Neuron (in vitro differentiated cells): ENCODE results near the gene ECPAS.
"Not testable (repeated sequence)": the region's sequence is repeated elsewhere in the genome, so short reads cannot be mapped to it uniquely, and the experiment has no call there.

Experiments
- H2AFZ ChIP-seq: one replicate; pipeline ENCODE4 v1.6.1; 2013; ENCODE audit warnings: low read depth, mild to moderate bottlenecking, inconsistent platforms, low read length, moderate library complexity
- H3K27me3 ChIP-seq: one replicate; pipeline ENCODE4 v1.6.1; 2013; ENCODE audit warnings: low read length; ENCODE audit not compliant: insufficient read depth
- H3K36me3 ChIP-seq: one replicate; pipeline ENCODE4 v1.6.1; 2013; ENCODE audit warnings: low read length; ENCODE audit not compliant: insufficient read depth
- H3K4me1 ChIP-seq: one replicate; pipeline ENCODE4 v1.6.1; 2013; ENCODE audit warnings: low read length; ENCODE audit not compliant: insufficient read depth
- H3K4me3 ChIP-seq: 2 replicates; pipeline ENCODE4 v1.5.1; 2013; ENCODE audit warnings: mild to moderate bottlenecking, low read length, moderate library complexity
- H3K9me3 ChIP-seq: one replicate; pipeline ENCODE4 v1.6.1; 2013; ENCODE audit warnings: low read length

Gene ECPAS

DNA sequence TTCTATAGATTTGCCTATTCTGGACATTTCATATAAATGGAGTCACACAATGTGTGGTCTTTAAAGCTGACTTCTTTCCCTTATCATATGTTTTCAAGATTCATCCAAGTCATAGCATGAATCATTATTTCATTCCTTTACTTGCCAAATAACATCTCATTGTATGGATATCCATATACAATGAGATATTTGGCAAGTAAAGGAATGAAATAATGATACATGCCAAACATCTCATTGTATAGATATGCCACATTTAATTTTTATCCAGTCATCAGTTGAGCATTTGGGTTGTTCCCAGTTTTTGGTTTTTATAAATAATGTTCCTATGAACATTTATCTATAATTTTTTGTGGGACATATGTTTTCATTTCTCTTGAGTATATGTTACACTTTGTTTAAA lies 133.6 kb downstream of the ECPAS start:
- Histone ChIP-seq H3K36me3 (no peaks in the 10 kb centered on the region), H3K4me3 (no peak overlapping the region), H2AFZ (no peak overlapping the region), H3K4me1 (no peaks in the 10 kb centered on the region), H3K27me3 (no peaks in the 10 kb centered on the region), H3K9me3 (no peaks in the 10 kb centered on the region)

GRCh38 chr9:111349766-111350165 lies 134.4 kb downstream of the ECPAS start:
- H3K27me3 ChIP-seq, result no peaks in the 10 kb centered on the region
- H3K36me3 ChIP-seq, result no peaks in the 10 kb centered on the region
- no peak overlapping the region for H3K4me3 ChIP-seq
- H3K9me3 ChIP-seq, result no peaks in the 10 kb centered on the region
- H2AFZ ChIP-seq, result no peak overlapping the region
- H3K4me1 ChIP-seq, result no peaks in the 10 kb centered on the region

DNA sequence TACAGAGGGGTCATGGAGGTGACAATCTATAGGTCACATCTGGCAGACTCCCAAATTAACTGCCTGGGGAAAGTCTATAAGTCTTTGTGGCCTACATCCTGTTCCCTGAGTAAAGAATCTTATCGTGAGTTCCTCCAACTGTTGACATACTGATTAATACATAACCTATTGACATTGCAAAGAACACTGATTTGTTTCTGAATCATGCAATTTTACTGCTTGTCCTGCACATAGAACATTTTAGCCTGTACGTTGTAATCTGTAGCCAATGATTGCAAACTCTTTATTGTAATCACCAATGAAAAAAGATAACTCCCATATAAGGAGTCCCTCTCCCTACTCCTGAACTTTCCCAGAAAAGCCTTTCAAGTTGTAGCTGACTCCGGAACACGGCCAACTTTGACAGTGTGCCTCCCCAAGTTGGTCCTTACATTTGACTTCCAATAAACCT lies 135.3 kb downstream of the ECPAS start:
- no peak overlapping the region for H3K4me3 ChIP-seq

DNA sequence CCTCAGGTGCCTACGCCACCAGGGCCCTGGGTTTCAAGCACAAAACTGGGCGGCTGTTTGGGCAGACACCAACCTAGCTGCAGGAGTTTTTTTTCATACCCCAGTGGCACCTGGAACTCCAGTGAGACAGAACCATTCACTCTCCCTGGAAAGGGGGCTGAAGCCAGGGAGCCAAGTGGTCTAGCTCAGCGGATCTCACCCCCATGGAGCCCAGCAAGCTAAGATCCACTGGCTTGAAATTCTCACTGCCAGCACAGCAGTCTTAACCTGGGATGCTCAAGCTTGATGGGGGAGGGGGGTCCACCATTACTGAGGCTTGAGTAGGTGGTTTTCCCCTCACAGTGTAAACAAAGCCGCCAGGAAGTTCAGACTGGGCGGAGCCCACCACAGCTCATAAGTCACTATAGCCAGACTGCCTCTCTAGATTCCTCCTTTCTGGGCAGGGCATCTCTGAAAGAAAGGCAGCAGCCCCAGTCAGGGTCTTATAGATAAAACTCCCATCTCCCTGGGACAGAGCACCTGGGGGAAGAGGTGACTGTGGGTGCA lies 149.8 kb downstream of the ECPAS start:
- not testable (repeated sequence) for H2AFZ ChIP-seq, H3K9me3 ChIP-seq, H3K27me3 ChIP-seq, H3K4me1 ChIP-seq, H3K36me3 ChIP-seq, H3K4me3 ChIP-seq

More for the DNA sequence above, 135.3 kb downstream of the ECPAS start:
- no peaks in the 10 kb centered on the region for H3K4me1 ChIP-seq
- H3K9me3 ChIP-seq, result no peaks in the 10 kb centered on the region
- H3K36me3 ChIP-seq, result no peaks in the 10 kb centered on the region
- no peaks in the 10 kb centered on the region for H3K27me3 ChIP-seq
- no peak overlapping the region for H2AFZ ChIP-seq

- Histone ChIP-seq H2AFZ (no peak within 1 kb of the TSS), H3K4me1 (no peaks in the 10 kb centered on the region), H3K4me3 (no peak within 1 kb of the TSS), H3K27me3 (no peaks in the 10 kb centered on the region), H3K9me3 (no peaks in the 10 kb centered on the region), H3K36me3 (no peaks in the 10 kb centered on the region)
These were observed 154.1 kb downstream of the ECPAS start, which contains the start of gene OR2K2 for GRCh38 chr9:111330124-111330523. TSS of gene OR2K2 (minus strand) at chr9:111330224. CDS start at chr9:111328433, 1,791 bp downstream.

DNA sequence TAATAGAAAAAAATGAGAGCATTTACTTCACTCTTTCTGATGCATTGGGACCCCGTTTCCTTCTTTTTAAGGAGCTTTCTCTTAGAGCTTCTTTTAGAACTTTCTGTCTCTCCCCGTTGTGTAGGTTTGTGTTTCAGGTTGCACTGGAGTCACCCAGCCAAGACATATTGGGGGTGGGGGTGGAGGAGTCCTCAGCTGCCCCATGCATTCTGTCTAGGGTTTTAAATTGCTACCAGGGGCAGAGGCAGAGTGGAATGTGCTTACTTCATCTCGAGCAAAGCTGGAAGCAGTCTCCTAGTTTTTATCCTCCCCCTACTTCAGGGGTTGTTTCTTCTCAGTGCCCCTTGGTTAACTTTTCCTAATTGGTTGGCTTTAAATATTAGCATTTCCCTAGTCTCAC lies 163.6 kb downstream of the ECPAS start:
- no peaks in the 10 kb centered on the region for H3K36me3 ChIP-seq
- H3K9me3 ChIP-seq, result peaks cover 3% of the 10 kb centered on the region
- H3K4me3 ChIP-seq, result no peak overlapping the region
- H3K27me3 ChIP-seq, result no peaks in the 10 kb centered on the region
- H3K4me1 ChIP-seq, result no peaks in the 10 kb centered on the region
- H2AFZ ChIP-seq, result no peak overlapping the region

- peaks cover 3% of the 10 kb centered on the region for H3K9me3 ChIP-seq
- no peaks in the 10 kb centered on the region for H3K36me3 ChIP-seq
- no peak overlapping the region for H2AFZ ChIP-seq
- no peak overlapping the region for H3K4me3 ChIP-seq
- no peaks in the 10 kb centered on the region for H3K4me1 ChIP-seq
- H3K27me3 ChIP-seq, result no peaks in the 10 kb centered on the region
These were observed 167.4 kb downstream of the ECPAS start for GRCh38 chr9:111316796-111317195.
